Mesendoderm (in vitro differentiated cells): ENCODE results near the gene P3H3. TPM values are rescaled to one million over a fixed set of nuclear protein-coding genes. Genes with fewer than 3 reads are reported as not detected.

Experiments
- DNase-seq: peaks from one replicate; pipeline ENCODE4 v3.0.0; 2013
- H2AK5ac ChIP-seq: 2 replicates; pipeline ENCODE4 v1.6.1; 2013; ENCODE audit warnings: low read length, inconsistent platforms
- H2BK120ac ChIP-seq: 2 replicates; pipeline ENCODE4 v1.6.1; 2013; ENCODE audit warnings: low read depth, mild to moderate bottlenecking, low read length, moderate library complexity, mixed read lengths
- H2BK15ac ChIP-seq: replicated peaks from 2 replicates; pipeline ENCODE4 v1.6.1; 2013; ENCODE audit warnings: low read depth, mild to moderate bottlenecking, moderate library complexity
- H2BK5ac ChIP-seq: 2 replicates; pipeline ENCODE4 v1.6.1; 2013; ENCODE audit warnings: low read length, inconsistent platforms
- H3K18ac ChIP-seq: 2 replicates; pipeline ENCODE4 v1.6.1; 2013; ENCODE audit warnings: mild to moderate bottlenecking, low read length, mixed read lengths
- H3K23ac ChIP-seq: one replicate; pipeline ENCODE4 v1.6.1; 2013; ENCODE audit warnings: low read length
- H3K27ac ChIP-seq: 2 replicates; pipeline ENCODE4 v1.5.1; 2013; ENCODE audit warnings: low read depth, mild to moderate bottlenecking, inconsistent platforms, low read length, moderate library complexity
- H3K27me3 ChIP-seq: 2 replicates; pipeline ENCODE4 v1.6.1; 2013; ENCODE audit warnings: low read length, control low read depth, mild to moderate bottlenecking, inconsistent platforms; ENCODE audit not compliant: insufficient read depth, poor library complexity
- H3K36me3 ChIP-seq: 2 replicates; pipeline ENCODE4 v1.6.1; 2013; ENCODE audit warnings: low read length, inconsistent platforms; ENCODE audit not compliant: control insufficient read depth, insufficient read depth
- H3K4ac ChIP-seq: one replicate; pipeline ENCODE4 v1.6.1; 2013; ENCODE audit warnings: low read depth, mild to moderate bottlenecking, low read length, moderate library complexity
- H3K4me1 ChIP-seq: 2 replicates; pipeline ENCODE4 v1.6.1; 2013; ENCODE audit warnings: low read depth, low read length, inconsistent platforms; ENCODE audit not compliant: control insufficient read depth
- H3K4me2 ChIP-seq: 2 replicates; pipeline ENCODE4 v1.6.1; 2013; ENCODE audit warnings: low read length
- H3K4me3 ChIP-seq: 2 replicates; pipeline ENCODE4 v1.5.1; 2013; ENCODE audit warnings: mild to moderate bottlenecking, low read length
- H3K56ac ChIP-seq: one replicate; pipeline ENCODE4 v1.6.1; 2013; ENCODE audit warnings: low read length
- H3K79me1 ChIP-seq: 2 replicates; pipeline ENCODE4 v1.6.1; 2013; ENCODE audit warnings: low read length, inconsistent platforms
- H3K79me2 ChIP-seq: 2 replicates; pipeline ENCODE4 v1.6.1; 2013; ENCODE audit warnings: mild to moderate bottlenecking, low read length; ENCODE audit not compliant: control insufficient read depth, insufficient read depth
- H3K9ac ChIP-seq: 2 replicates; pipeline ENCODE4 v1.6.1; 2013; ENCODE audit warnings: low read length, inconsistent platforms
- H4K5ac ChIP-seq: one replicate; pipeline ENCODE4 v1.6.1; 2013; ENCODE audit warnings: low read length
- H4K8ac ChIP-seq: one replicate; pipeline ENCODE4 v1.6.1; 2013; ENCODE audit warnings: low read depth, mild to moderate bottlenecking, control low read depth, low read length, moderate library complexity
- WGBS: extraction: QIAGEN DNeasy Blood & Tissue Kit; methylation state at CpG from one replicate; pipeline ENCODE4 v1.1.7; 2013; ENCODE audit warnings: low lambda C conversion rate, missing lambda C conversion rate; ENCODE audit not compliant: insufficient coverage; ENCODE audit errors: extremely low coverage; 5-methylcytosine and 5-hydroxymethylcytosine counted together
- polyA plus RNA-seq, 2 experiments: library from polyadenylated mRNA; stranded (reverse); fragments of 200-250 nt; gene quantifications; one replicate each; pipeline ENCODE4 v1.2.3, GENCODE V29; 2013

Gene P3H3
- 5.7 TPM for polyA plus RNA-seq (2013, experiment 1 of 2)
- polyA plus RNA-seq (2013, experiment 2 of 2), result 5.9 TPM

GRCh38 chr12:6827982-6828780 is at the start of gene P3H3:
Gene P3H3 (plus strand): TSS chr12:6828407. CDS start chr12:6828441, 34 bp downstream.
- Histone ChIP-seq H2BK5ac (peak within 1 kb of the TSS; percentile 87), H3K4me1 (peaks cover 2% of the 10 kb centered on the region), H3K4me2 (peak within 1 kb of the TSS; percentile 57), H3K36me3 (peaks cover 4% of the 10 kb centered on the region), H3K79me2 (peaks cover 4% of the 10 kb centered on the region), H3K23ac (peak within 1 kb of the TSS; percentile 48), H3K27me3 (peaks cover 2% of the 10 kb centered on the region), H3K79me1 (peaks cover 12% of the 10 kb centered on the region), H3K9ac (peak within 1 kb of the TSS; percentile 97), H3K56ac (peak within 1 kb of the TSS; percentile 99), H3K4ac (peak within 1 kb of the TSS; percentile 19), H4K5ac (no peak within 1 kb of the TSS), H2BK15ac (no peak within 1 kb of the TSS), H2BK120ac (peak within 1 kb of the TSS; percentile 29), H2AK5ac (no peak within 1 kb of the TSS), H3K27ac (peak within 1 kb of the TSS; percentile 41), H3K4me3 (peak within 1 kb of the TSS; percentile 95), H3K18ac (peak within 1 kb of the TSS; percentile 78), H4K8ac (no peak within 1 kb of the TSS)
- WGBS, result no CpG with 5 or more reads among the region's 60 CpGs
- peak; percentile 86 for DNase-seq

- no peaks in the 10 kb centered on the region for H3K79me1 ChIP-seq
- H3K23ac ChIP-seq, result peak overlapping the region; percentile 91
- no peak overlapping the region for H2BK15ac ChIP-seq
- H2AK5ac ChIP-seq, result no peak overlapping the region
- H2BK120ac ChIP-seq, result no peak overlapping the region
- H3K27me3 ChIP-seq, result no peaks in the 10 kb centered on the region
- peak; percentile 96 for DNase-seq
- H3K4me2 ChIP-seq, result peak overlapping the region; percentile 97
- H3K36me3 ChIP-seq, result no peaks in the 10 kb centered on the region
- peak overlapping the region; percentile 82 for H3K9ac ChIP-seq
- H2BK5ac ChIP-seq, result no peak overlapping the region
- H4K8ac ChIP-seq, result no peak overlapping the region
- H3K4ac ChIP-seq, result no peak overlapping the region
- H3K27ac ChIP-seq, result no peak overlapping the region
- peak overlapping the region; percentile 41 for H3K4me3 ChIP-seq
- no CpG with 5 or more reads among the region's 35 CpGs for WGBS
- H3K56ac ChIP-seq, result peak overlapping the region; percentile 93
- peaks cover 4% of the 10 kb centered on the region for H3K4me1 ChIP-seq
- no peak overlapping the region for H4K5ac ChIP-seq
- H3K79me2 ChIP-seq, result no peaks in the 10 kb centered on the region
- no peak overlapping the region for H3K18ac ChIP-seq
Measured at GRCh38 chr12:6778574-6779550, 49.3 kb upstream of the P3H3 start.

GRCh38 chr12:6779708-6780432 is 48.3 kb upstream of the P3H3 start:
- no peak overlapping the region for H3K27ac ChIP-seq
- H3K36me3 ChIP-seq, result no peaks in the 10 kb centered on the region
- no peak overlapping the region for H2AK5ac ChIP-seq
- no peak for DNase-seq
- H2BK120ac ChIP-seq, result no peak overlapping the region
- no peaks in the 10 kb centered on the region for H3K79me1 ChIP-seq
- H3K18ac ChIP-seq, result no peak overlapping the region
- no peak overlapping the region for H3K4me2 ChIP-seq
- no peak overlapping the region for H3K4me3 ChIP-seq
- no peak overlapping the region for H4K5ac ChIP-seq
- no peak overlapping the region for H2BK5ac ChIP-seq
- WGBS, result no CpG with 5 or more reads among the region's 6 CpGs
- no peak overlapping the region for H4K8ac ChIP-seq
- peaks cover 4% of the 10 kb centered on the region for H3K4me1 ChIP-seq
- H3K4ac ChIP-seq, result no peak overlapping the region
- no peak overlapping the region for H3K9ac ChIP-seq
- H2BK15ac ChIP-seq, result no peak overlapping the region
- H3K56ac ChIP-seq, result no peak overlapping the region
- no peaks in the 10 kb centered on the region for H3K79me2 ChIP-seq
- no peak overlapping the region for H3K23ac ChIP-seq
- no peaks in the 10 kb centered on the region for H3K27me3 ChIP-seq

GRCh38 chr12:6780573-6780972 is 47.6 kb upstream of the P3H3 start:
- H3K27ac ChIP-seq, result no peak overlapping the region
- H3K56ac ChIP-seq, result peak overlapping the region; percentile 34

GRCh38 chr12:6782119-6782518 is 46.1 kb upstream of the P3H3 start:
- no peak overlapping the region for H3K4ac ChIP-seq
- H3K4me3 ChIP-seq, result no peak overlapping the region
- no peak overlapping the region for H2BK15ac ChIP-seq
- H2AK5ac ChIP-seq, result no peak overlapping the region
- no peaks in the 10 kb centered on the region for H3K79me1 ChIP-seq
- H3K36me3 ChIP-seq, result no peaks in the 10 kb centered on the region
- H3K27me3 ChIP-seq, result no peaks in the 10 kb centered on the region
- no peak for DNase-seq
- no peak overlapping the region for H3K18ac ChIP-seq
- H3K23ac ChIP-seq, result no peak overlapping the region
- no peaks in the 10 kb centered on the region for H3K79me2 ChIP-seq
- H2BK5ac ChIP-seq, result no peak overlapping the region
- no peak overlapping the region for H3K4me2 ChIP-seq
- peaks cover 4% of the 10 kb centered on the region for H3K4me1 ChIP-seq
- no peak overlapping the region for H3K9ac ChIP-seq
- WGBS, result no CpG with 5 or more reads among the region's 6 CpGs
- H3K27ac ChIP-seq, result no peak overlapping the region
- H3K56ac ChIP-seq, result no peak overlapping the region
- H4K5ac ChIP-seq, result no peak overlapping the region
- H4K8ac ChIP-seq, result no peak overlapping the region
- no peak overlapping the region for H2BK120ac ChIP-seq

More at GRCh38 chr12:6780573-6780972, 47.6 kb upstream of the P3H3 start:
- no peaks in the 10 kb centered on the region for H3K79me1 ChIP-seq
- H2AK5ac ChIP-seq, result no peak overlapping the region
- H2BK5ac ChIP-seq, result no peak overlapping the region
- H3K18ac ChIP-seq, result no peak overlapping the region
- H4K5ac ChIP-seq, result no peak overlapping the region
- H4K8ac ChIP-seq, result no peak overlapping the region
- H3K23ac ChIP-seq, result no peak overlapping the region
- H3K4me3 ChIP-seq, result no peak overlapping the region
- no peak overlapping the region for H3K4me2 ChIP-seq
- no peaks in the 10 kb centered on the region for H3K79me2 ChIP-seq
- no CpG with 5 or more reads among the region's 6 CpGs for WGBS
- H3K9ac ChIP-seq, result no peak overlapping the region
- no peak for DNase-seq
- H3K4me1 ChIP-seq, result peaks cover 4% of the 10 kb centered on the region
- no peaks in the 10 kb centered on the region for H3K36me3 ChIP-seq
- H2BK15ac ChIP-seq, result no peak overlapping the region
- no peak overlapping the region for H2BK120ac ChIP-seq
- no peaks in the 10 kb centered on the region for H3K27me3 ChIP-seq
- no peak overlapping the region for H3K4ac ChIP-seq
